SK-N-SH (cell line): ENCODE measurements around the gene SMARCD1. TPM values are rescaled to one million over a fixed set of nuclear protein-coding genes. Genes with fewer than 3 reads are reported as not detected.

Experiments
- CTCF ChIA-PET: fragments of 300-600, 350-600 bp; formaldehyde crosslinking; extraction: SDS; loops from one replicate; lab custom pipeline; 2021; lab: Yijun Ruan, JAX
- POLR2A ChIA-PET: fragments of 350-600 bp; sonication (Branson Sonifier 250); formaldehyde crosslinking; extraction: SDS; loops from one replicate; lab custom pipeline; 2020; ENCODE audit warnings: antibody characterized with exemption, inconsistent platforms; lab: Yijun Ruan, JAX
- DNase-seq: peaks from one replicate; pipeline ENCODE4 v3.0.0; 2012
- H2AFZ ChIP-seq: fragments of 200-600 bp; sonication (generic); 2 replicates; pipeline ENCODE4 v1.8.1; 2016; ENCODE audit warnings: antibody characterized with exemption, mild to moderate bottlenecking, low read depth
- H3F3A ChIP-seq: fragments of 200-600 bp; sonication (generic); replicated peaks from 2 replicates; pipeline ENCODE3; 2016; ENCODE audit warnings: antibody characterized with exemption, mild to moderate bottlenecking; ENCODE audit not compliant: insufficient read depth
- H3K27ac ChIP-seq, 2 experiments: fragments of 200-500 bp in 1 of 2; fragments of 200-600 bp in 1 of 2; sonication (Bioruptor generic) in 1 of 2; sonication (generic), shearing (Covaris generic) in 1 of 2; 2 replicates each; pipeline versions ENCODE4 v1.5.1 to v1.6.1; 2014 to 2016; ENCODE audit warnings: low read depth in 2 of 2, inconsistent platforms in 1 of 2, low read length in 1 of 2, mild to moderate bottlenecking in 1 of 2, mixed read lengths in 1 of 2
- H3K27me3 ChIP-seq: fragments of 200-600 bp; sonication (generic), shearing (Covaris generic); 2 replicates; pipeline ENCODE4 v1.6.1; 2016; ENCODE audit warnings: mixed run types; ENCODE audit not compliant: insufficient read depth
- H3K36me3 ChIP-seq, 2 experiments: fragments of 200-500 bp in 1 of 2; fragments of 200-600 bp in 1 of 2; sonication (Bioruptor generic) in 1 of 2; sonication (generic) in 1 of 2; replicated peaks in 1 of 2; 2 replicates each; pipeline versions ENCODE3 to v1.5.1; 2014 to 2016; ENCODE audit warnings: low read length in 1 of 2, mild to moderate bottlenecking in 1 of 2; ENCODE audit not compliant: insufficient read depth in 2 of 2, control insufficient read depth in 1 of 2
- H3K4me1 ChIP-seq, 2 experiments: fragments of 200-500 bp in 1 of 2; fragments of 200-600 bp in 1 of 2; sonication (Bioruptor generic) in 1 of 2; sonication (generic), shearing (Covaris generic) in 1 of 2; 2 replicates each; pipeline versions ENCODE4 v1.5.1 to v1.6.1; 2014 to 2016; ENCODE audit warnings: low read depth in 1 of 2, low read length in 1 of 2, mixed run types in 1 of 2; ENCODE audit not compliant: insufficient read depth in 2 of 2, control insufficient read depth in 1 of 2
- H3K4me2 ChIP-seq: fragments of 200-600 bp; sonication (generic), shearing (Covaris generic); 2 replicates; pipeline ENCODE4 v1.6.1; 2017; ENCODE audit warnings: mixed run types
- H3K4me3 ChIP-seq, 2 experiments: fragments of 200-500 bp in 1 of 2; fragments of 200-600 bp in 1 of 2; sonication (Bioruptor generic) in 1 of 2; sonication (generic), shearing (Covaris generic) in 1 of 2; 2 replicates each; pipeline versions ENCODE4 v1.5.1 to v1.8.1; 2014 to 2016; ENCODE audit warnings: low read depth in 2 of 2, inconsistent platforms in 1 of 2, low read length in 1 of 2, mild to moderate bottlenecking in 1 of 2, mixed read lengths in 1 of 2, moderate library complexity in 1 of 2
- H3K79me2 ChIP-seq: fragments of 200-600 bp; sonication (generic); 2 replicates; pipeline ENCODE4 v1.8.1; 2017; ENCODE audit warnings: mild to moderate bottlenecking; ENCODE audit not compliant: insufficient read depth
- H3K9ac ChIP-seq: fragments of 200-600 bp; sonication (generic); 2 replicates; pipeline ENCODE4 v1.6.1; 2017; ENCODE audit warnings: mixed run types
- H3K9me2 ChIP-seq: fragments of 200-600 bp; sonication (generic); 2 replicates; pipeline ENCODE4 v1.6.1; 2017; ENCODE audit warnings: mixed run types
- H3K9me3 ChIP-seq: fragments of 200-600 bp; sonication (generic); 2 replicates; pipeline ENCODE4 v1.6.1; 2017; ENCODE audit warnings: mixed run types, mild to moderate bottlenecking, moderate library complexity
- H4K20me1 ChIP-seq: fragments of 200-600 bp; sonication (generic); 2 replicates; pipeline ENCODE4 v1.6.1; 2017; ENCODE audit warnings: mild to moderate bottlenecking, mixed run types; ENCODE audit not compliant: insufficient read depth
- CTCF ChIP-seq: fragments of 200-600 bp; sonication (generic); IDR thresholded peaks from 2 replicates; pipeline ENCODE4 v1.6.1; 2017; ENCODE audit warnings: antibody characterized with exemption, mild to moderate bottlenecking, moderate library complexity
- EP300 ChIP-seq, 2 experiments: IDR thresholded peaks; 2 replicates each; pipeline versions ENCODE4 v1.4.0 to v1.6.1; 2012; ENCODE audit warnings: borderline replicate concordance in 1 of 2, low read depth in 1 of 2, low read length in 1 of 2
- FOXJ3 ChIP-seq: sonication (generic); formaldehyde crosslinking; IDR thresholded peaks from 2 replicates; pipeline ENCODE4 v1.5.1; 2020; ENCODE audit warnings: mild to moderate bottlenecking, missing genetic modification reagents
- FOXM1 ChIP-seq: IDR thresholded peaks from 2 replicates; pipeline ENCODE4 v1.4.0; 2012; ENCODE audit warnings: low read depth, mild to moderate bottlenecking
- MAX ChIP-seq: IDR thresholded peaks from 2 replicates; pipeline ENCODE4 v1.4.0; 2012; ENCODE audit warnings: low read depth
- MEF2A ChIP-seq: IDR thresholded peaks from 2 replicates; pipeline ENCODE4 v1.4.0; 2012; ENCODE audit warnings: low read depth, borderline replicate concordance
- NFIC ChIP-seq: IDR thresholded peaks from 2 replicates; pipeline ENCODE4 v1.4.0; 2012; ENCODE audit warnings: borderline replicate concordance
- RFX5 ChIP-seq: IDR thresholded peaks from 2 replicates; pipeline ENCODE4 v1.6.1; 2012; ENCODE audit warnings: mild to moderate bottlenecking, improper control_type of control experiment, low read length
- SIN3A ChIP-seq: IDR thresholded peaks from 2 replicates; pipeline ENCODE4 v1.6.1; 2012; ENCODE audit warnings: low read depth, mild to moderate bottlenecking, low read length, moderate library complexity, borderline replicate concordance
- TCF12 ChIP-seq: IDR thresholded peaks from 2 replicates; pipeline ENCODE4 v1.4.0; 2012
- TEAD4 ChIP-seq: IDR thresholded peaks from 2 replicates; pipeline ENCODE4 v1.4.0; 2012; ENCODE audit warnings: mild to moderate bottlenecking, borderline replicate concordance; ENCODE audit not compliant: insufficient read depth
- USF1 ChIP-seq: IDR thresholded peaks from 2 replicates; pipeline ENCODE4 v1.4.0; 2012; ENCODE audit warnings: low read depth, borderline replicate concordance
- ZBTB33 ChIP-seq: IDR thresholded peaks from 2 replicates; pipeline ENCODE4 v1.4.0; 2012; ENCODE audit warnings: low read depth, borderline replicate concordance
- WGBS: methylation state at CpG from one replicate; pipeline ENCODE4 v1.1.6; 2017; ENCODE audit warnings: low lambda C conversion rate; 5-methylcytosine and 5-hydroxymethylcytosine counted together
- polyA plus RNA-seq, 3 experiments: library from polyadenylated mRNA; depleted of rRNA; stranded (reverse); fragments of >200 nt; gene quantifications; 2 replicates each; pipeline ENCODE4 v1.2.3, GENCODE V29; 2012

The SMARCD1 gene
- polyA plus RNA-seq, 1 of the 3 experiments (the other 2 are of a cell fraction), result 58.5 TPM

- H3K9me3 ChIP-seq, result no peaks in the 10 kb centered on the region
- H3F3A ChIP-seq, result peaks cover 18% of the 10 kb centered on the region
- H3K27ac ChIP-seq, result no peak overlapping the region
- POLR2A ChIA-PET, result interaction anchor here (1.5 to 1.8 kb wide), 3 partner anchors 7 to 63 kb away, joined by 5 to 12 read pairs (median 8); partner anchors contain the start of genes CERS5, COX14 and SMARCD1
- TF ChIP-seq ZBTB33, result no peak
- no peak for TF ChIP-seq NFIC
- no peak for TF ChIP-seq CTCF
- TF ChIP-seq MEF2A, result no peak
- TF ChIP-seq RFX5, result no peak
- TF ChIP-seq MAX, result no peak
- no peak for TF ChIP-seq FOXJ3 (CRISPR knock-in tag)
- no peak for TF ChIP-seq FOXM1
- TF ChIP-seq TEAD4, result no peak
- TF ChIP-seq TCF12, result no peak
- TF ChIP-seq SIN3A, result no peak
- TF ChIP-seq EP300 (IDR thresholded peaks at IDR 0.05; ENCODE audit: borderline replicate concordance in 1 of 2, low read depth in 1 of 2, low read length in 1 of 2), result no peak
- TF ChIP-seq USF1, result no peak
- DNase-seq, result no peak
- no peaks in the 10 kb centered on the region for H4K20me1 ChIP-seq
- 90% methylated on average over 8 of the region's 14 CpGs for WGBS
- peaks cover 11 to 15% of the 10 kb centered on the region in 2 experiments for H3K36me3 ChIP-seq
- H3K79me2 ChIP-seq, result no peaks in the 10 kb centered on the region
- no peaks in the 10 kb centered on the region for H3K27me3 ChIP-seq
- H3K4me3 ChIP-seq, result no peak overlapping the region
- H3K9ac ChIP-seq, result no peak overlapping the region
- H3K4me1 ChIP-seq, result peaks cover 0 to 23% of the 10 kb centered on the region in 2 experiments; a peak in 1 of 4 replicates
- H3K9me2 ChIP-seq, result no peaks in the 10 kb centered on the region
- no peak overlapping the region for H2AFZ ChIP-seq
- no peak overlapping the region for H3K4me2 ChIP-seq
- CTCF ChIA-PET, result interaction anchor here (1.4 to 12.3 kb wide), 5 partner anchors 7 to 137 kb away, joined by 3 to 96 read pairs (median 10); partner anchors contain the start of gene COX14
Measured at GRCh38 chr12:50104417-50105366, 19.6 kb downstream of the SMARCD1 start.
